RWPE1 (cell line): ENCODE measurements around the gene EDEM1.

Source experiments
- CTCF ChIA-PET: fragments of 350-600 bp; sonication (Branson Sonifier 250); formaldehyde crosslinking; extraction: SDS; loops from one replicate; lab custom pipeline; 2021; lab: Yijun Ruan, JAX
- POLR2A ChIA-PET: fragments of 400-600 bp; formaldehyde crosslinking; extraction: SDS; loops from one replicate; lab custom pipeline; 2020; ENCODE audit warnings: antibody characterized with exemption; ENCODE audit not compliant: low non-redundant PET; lab: Yijun Ruan, JAX
- DNase-seq: peaks from one replicate; pipeline ENCODE4 v3.0.0; 2012; ENCODE audit warnings: low spot score
- H3K27ac ChIP-seq: fragments of 450-650 bp; 2 replicates; pipeline ENCODE4 v1.5.1; 2017
- CTCF ChIP-seq: fragments of 450-650 bp; conservative IDR thresholded peaks from 2 replicates; pipeline ENCODE4 v1.5.1; 2017; ENCODE audit warnings: low read depth, mild to moderate bottlenecking

The EDEM1 gene

DNA sequence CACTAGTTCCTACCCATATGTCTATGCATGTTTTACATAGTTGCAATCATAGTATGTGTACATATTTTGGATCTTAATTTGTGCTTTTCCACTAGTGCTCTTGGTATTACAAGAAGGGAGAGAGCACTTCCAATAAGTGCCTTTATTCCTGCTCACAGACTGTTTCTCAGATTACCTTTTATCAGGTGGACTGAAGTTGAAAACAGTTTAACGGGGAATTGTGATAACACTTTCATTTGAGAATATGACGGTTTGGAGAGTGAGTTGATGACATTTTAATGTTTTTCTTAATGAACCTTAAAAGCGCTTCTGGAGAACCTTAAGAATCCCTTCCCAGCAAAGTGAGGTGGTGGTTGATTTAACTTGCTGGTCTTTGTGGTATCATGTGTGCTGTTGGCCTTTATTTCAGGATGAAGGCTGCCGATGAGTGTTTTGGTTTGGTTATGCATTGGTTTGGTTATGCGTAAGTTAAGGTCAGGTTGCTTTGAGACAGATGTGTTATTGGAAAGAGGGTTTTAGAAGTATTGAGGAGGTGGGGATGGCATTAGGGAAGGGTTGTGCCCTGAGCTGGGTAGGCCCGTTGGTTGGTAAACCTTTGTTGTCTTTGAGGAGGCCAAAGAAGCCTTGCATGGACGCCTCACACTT lies 2.8 kb downstream of the EDEM1 start:
- no peak for TF ChIP-seq CTCF
- no peak for DNase-seq
- no peak overlapping the region for H3K27ac ChIP-seq
- ChIA-PET POLR2A (no interaction called here), CTCF (no interaction called here)

DNA sequence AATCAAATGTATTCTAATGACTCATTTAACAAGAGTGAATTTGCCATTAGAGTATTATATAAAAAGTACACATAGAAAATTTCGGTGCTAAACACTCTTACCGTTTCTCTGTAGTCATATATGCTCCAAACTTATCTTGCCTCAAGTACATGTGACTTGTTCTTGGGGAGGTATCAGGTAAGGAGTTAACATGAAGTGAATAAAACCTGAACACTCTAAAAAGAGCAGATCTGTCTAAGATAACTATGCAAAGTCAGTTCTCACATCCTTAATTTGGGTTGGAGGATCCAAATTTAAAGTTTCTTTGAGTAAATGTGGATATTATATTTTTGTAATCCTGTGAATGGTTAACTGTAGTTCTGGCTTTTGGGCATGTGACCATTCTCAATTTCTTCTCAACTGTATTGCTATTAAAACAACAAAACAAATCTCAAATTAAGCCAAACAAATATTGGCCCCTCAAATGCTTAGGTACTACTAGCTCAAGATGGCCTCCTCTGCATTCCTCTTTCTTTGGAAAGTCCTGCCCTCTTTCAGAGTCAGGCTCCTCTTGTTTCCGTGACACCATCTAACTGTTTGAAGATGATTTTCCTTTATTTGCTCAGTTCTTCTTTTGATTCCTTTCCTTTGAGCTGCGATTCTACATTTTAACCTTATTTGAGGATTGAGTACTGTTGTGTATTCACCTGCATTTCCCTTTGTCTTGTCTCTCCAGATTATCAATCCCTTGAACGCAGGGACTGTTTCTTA lies 4.2 kb downstream of the EDEM1 start:
- DNase-seq = no peak
- CTCF ChIA-PET = interaction anchor here (0.7 kb wide), 1 partner anchor 53 kb away, joined by 3 read pairs; no protein-coding TSS in a partner anchor

GRCh38 chr3:5192571-5193365 lies 5.3 kb downstream of the EDEM1 start:
- peak overlapping the region; percentile 72 for H3K27ac ChIP-seq
- TF ChIP-seq CTCF = no peak
- peak; percentile 7 for DNase-seq

More for the DNA sequence above, 4.2 kb downstream of the EDEM1 start:
- TF ChIP-seq CTCF = no peak
- POLR2A ChIA-PET = no interaction called here
- H3K27ac ChIP-seq = no peak overlapping the region

DNA sequence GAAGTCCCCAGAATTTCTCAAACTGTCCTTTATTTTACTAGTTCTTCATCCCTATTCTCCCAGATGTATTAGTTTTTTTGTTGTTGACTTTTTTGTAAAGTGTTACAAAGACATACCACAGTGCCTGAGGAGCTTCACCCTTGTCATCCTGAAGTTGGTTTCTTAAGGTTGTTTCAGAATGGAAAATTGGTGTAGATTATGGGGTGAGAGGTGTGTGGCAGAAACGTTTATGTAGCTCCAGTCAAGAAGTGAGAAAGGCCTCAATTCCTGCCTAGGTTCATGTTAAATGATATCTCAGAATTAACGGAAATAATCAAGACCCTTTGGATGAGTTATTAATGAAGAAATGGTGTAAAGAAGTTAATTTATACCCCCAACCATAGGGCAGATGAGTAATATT lies 6.8 kb downstream of the EDEM1 start:
- TF ChIP-seq CTCF = no peak
- no peak for DNase-seq
- no peak overlapping the region for H3K27ac ChIP-seq
- ChIA-PET POLR2A (no interaction called here), CTCF (no interaction called here)

More at GRCh38 chr3:5192571-5193365, 5.3 kb downstream of the EDEM1 start:
- ChIA-PET POLR2A (no interaction called here), CTCF (interaction anchor here (0.7 kb wide), 1 partner anchor 54 kb away, joined by 3 read pairs; no protein-coding TSS in a partner anchor)

GRCh38 chr3:5194801-5195509 lies 7.4 kb downstream of the EDEM1 start:
- ChIA-PET CTCF (no interaction called here), POLR2A (no interaction called here)
- peak overlapping the region; percentile 100 for H3K27ac ChIP-seq
- TF ChIP-seq CTCF = no peak
- peak; percentile 74 for DNase-seq

DNA sequence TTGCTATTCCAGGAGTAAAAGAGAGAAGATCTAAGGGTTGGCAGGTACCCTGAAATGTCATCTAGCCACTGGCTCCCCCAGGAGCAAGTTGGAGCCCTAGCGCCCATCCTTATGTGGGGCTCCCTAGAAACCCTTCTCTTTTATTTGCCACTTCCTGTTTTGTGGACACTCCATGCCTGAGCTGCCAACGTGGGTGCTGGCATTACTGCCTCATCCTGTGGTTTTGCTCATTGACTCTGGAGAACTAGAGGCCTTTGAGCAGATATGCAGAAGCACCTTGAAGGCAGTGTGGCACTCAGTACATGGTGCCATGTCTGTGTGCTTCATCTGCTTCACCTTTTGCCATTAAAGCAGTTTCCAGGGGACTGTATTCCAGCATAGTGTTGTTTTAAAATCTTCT lies 8.1 kb downstream of the EDEM1 start:
- no peak for TF ChIP-seq CTCF
- CTCF ChIA-PET = no interaction called here
- H3K27ac ChIP-seq = peak overlapping the region; percentile 100
- POLR2A ChIA-PET = no interaction called here
- no peak for DNase-seq
